ENCODE results near the gene C15orf39. TPM values are rescaled to one million over a fixed set of nuclear protein-coding genes. Genes with fewer than 3 reads are reported as not detected.

C15orf39 gene
- total RNA-seq (ENCODE audit: unreplicated experiment), result 132 TPM
- long read RNA-seq, full-length matches to known transcripts, result 9 of 24 reads
- long read RNA-seq, partial matches to known transcripts, result 14 of 24 reads
- long read RNA-seq, other reads (novel, unspliced or antisense), result 1 of 24 reads

DNA sequence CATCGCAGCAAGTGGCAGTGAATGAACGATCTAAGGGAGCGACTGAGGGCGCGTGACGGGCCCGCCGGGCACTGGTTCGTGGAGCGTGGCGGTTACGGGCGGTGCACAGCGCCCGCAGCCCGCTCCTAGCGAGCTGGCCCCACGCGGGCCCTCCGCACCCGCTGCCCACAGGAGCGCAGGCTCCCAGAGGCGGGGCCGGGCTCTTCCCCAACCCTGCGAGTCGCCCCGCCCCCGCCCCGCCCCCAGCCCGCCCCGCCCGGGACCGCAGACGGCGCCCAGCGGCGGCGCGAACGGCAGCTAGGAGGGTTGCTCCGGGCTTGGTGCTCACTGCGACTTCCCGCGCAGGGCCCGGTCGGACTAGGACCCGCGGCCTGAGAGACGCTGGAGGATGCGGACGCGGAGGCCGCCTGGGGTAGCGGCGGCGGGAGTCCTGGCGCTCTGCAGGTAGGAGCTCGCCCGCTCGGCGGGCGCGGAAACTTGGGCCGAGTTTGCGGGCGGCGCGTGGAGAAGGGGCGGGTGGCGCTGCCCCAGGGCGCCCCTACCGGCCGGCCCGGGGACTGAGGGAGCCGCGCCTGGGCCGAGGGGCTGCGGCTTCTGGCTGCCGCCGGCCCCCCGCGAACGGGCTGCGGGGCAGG, at the start of gene C15orf39:
C15orf39 (plus strand) TSS at position 267 of the 635 bp plus-strand sequence. CDS start 4,167 bp downstream, outside the sequence.
- TF ChIP-seq, protein P1, sequence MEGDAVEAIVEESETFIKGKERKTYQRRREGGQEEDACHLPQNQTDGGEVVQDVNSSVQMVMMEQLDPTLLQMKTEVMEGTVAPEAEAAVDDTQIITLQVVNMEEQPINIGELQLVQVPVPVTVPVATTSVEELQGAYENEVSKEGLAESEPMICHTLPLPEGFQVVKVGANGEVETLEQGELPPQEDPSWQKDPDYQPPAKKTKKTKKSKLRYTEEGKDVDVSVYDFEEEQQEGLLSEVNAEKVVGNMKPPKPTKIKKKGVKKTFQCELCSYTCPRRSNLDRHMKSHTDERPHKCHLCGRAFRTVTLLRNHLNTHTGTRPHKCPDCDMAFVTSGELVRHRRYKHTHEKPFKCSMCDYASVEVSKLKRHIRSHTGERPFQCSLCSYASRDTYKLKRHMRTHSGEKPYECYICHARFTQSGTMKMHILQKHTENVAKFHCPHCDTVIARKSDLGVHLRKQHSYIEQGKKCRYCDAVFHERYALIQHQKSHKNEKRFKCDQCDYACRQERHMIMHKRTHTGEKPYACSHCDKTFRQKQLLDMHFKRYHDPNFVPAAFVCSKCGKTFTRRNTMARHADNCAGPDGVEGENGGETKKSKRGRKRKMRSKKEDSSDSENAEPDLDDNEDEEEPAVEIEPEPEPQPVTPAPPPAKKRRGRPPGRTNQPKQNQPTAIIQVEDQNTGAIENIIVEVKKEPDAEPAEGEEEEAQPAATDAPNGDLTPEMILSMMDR (IDR thresholded peaks at IDR 0.05; ENCODE audit: unreplicated experiment), result peak; percentile 99
- DNase-seq (ENCODE audit: low spot score), result peak; percentile 81
- peaks cover 13% of the 10 kb centered on the region for H3K27me3 Mint-ChIP-seq (ENCODE audit: unreplicated experiment)
- peaks cover 33% of the 10 kb centered on the region for H3K4me1 Mint-ChIP-seq (ENCODE audit: unreplicated experiment)
- peak within 1 kb of the TSS; percentile 97 for H3K4me3 Mint-ChIP-seq (ENCODE audit: unreplicated experiment)
- H3K27ac Mint-ChIP-seq (ENCODE audit: unreplicated experiment), result peak within 1 kb of the TSS; percentile 82
- no peaks in the 10 kb centered on the region for H3K9me3 Mint-ChIP-seq (ENCODE audit: unreplicated experiment)
- no peaks in the 10 kb centered on the region for H3K36me3 Mint-ChIP-seq (ENCODE audit: low read depth, unreplicated experiment)

DNA sequence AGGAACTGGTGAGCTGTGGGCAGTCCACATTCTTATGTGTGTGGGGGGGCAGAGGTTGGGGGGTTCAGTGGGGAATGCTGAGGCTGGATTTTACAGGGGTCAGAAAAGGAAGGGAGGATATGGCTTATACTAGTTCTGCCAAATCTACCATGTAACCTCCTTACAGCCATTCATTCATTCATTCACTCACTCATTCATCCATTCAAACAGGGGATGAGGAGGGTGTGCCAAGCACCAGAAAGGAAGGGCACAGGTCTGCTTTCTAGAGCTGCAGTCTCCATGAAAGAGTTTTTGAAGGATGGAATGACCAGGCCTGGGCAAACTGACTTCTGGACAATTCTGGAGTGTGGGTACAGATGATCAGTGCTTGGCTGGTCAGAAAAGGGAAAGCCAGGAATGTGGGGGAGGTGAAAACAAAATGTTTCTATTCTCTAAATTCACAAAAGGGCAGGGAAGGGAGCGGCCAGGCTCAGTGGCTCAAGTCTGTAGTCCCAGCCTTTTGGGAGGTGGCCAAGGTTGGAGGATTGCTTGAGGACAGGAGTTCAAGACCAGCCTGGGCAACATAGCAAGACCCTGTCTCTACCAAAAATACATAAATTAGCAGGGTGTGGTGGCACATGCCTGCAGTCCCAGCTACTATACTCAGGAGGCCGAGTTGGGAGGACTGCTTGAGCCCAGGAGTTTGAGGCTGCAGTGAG, 49.2 kb upstream of the C15orf39 start:
- no peak for DNase-seq (ENCODE audit: low spot score)
- peaks cover 6% of the 10 kb centered on the region for H3K36me3 Mint-ChIP-seq (ENCODE audit: low read depth, unreplicated experiment)
- H3K9me3 Mint-ChIP-seq (ENCODE audit: unreplicated experiment), result no peaks in the 10 kb centered on the region
- H3K27ac Mint-ChIP-seq (ENCODE audit: unreplicated experiment), result peak overlapping the region; percentile 11
- no peak overlapping the region for H3K4me3 Mint-ChIP-seq (ENCODE audit: unreplicated experiment)
- H3K4me1 Mint-ChIP-seq (ENCODE audit: unreplicated experiment), result peaks cover 4% of the 10 kb centered on the region
- TF ChIP-seq, protein P1 (IDR thresholded peaks at IDR 0.05; ENCODE audit: unreplicated experiment), result no peak
- no peaks in the 10 kb centered on the region for H3K27me3 Mint-ChIP-seq (ENCODE audit: unreplicated experiment)

DNA sequence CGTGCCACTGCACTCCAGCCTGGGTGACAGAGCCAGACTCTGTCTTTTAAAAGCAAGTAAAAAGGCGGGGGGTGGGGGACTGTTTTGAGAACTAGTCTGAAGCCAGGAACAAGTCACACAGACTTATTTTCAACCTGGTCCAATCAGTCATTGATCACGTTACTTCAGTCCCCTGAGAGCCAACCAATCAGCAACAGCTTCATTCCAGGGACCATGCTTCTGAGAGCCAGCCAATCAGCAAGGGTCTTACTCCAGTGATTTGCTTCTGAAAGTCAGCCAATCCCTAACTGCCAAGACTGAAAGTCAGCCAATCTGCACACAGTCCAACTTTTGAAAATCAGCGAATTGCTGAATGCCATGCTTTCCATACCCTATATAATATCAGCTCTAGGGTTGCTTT, 48.6 kb upstream of the C15orf39 start:
- DNase-seq (ENCODE audit: low spot score), result no peak
- peaks cover 4% of the 10 kb centered on the region for H3K4me1 Mint-ChIP-seq (ENCODE audit: unreplicated experiment)
- no peak overlapping the region for H3K4me3 Mint-ChIP-seq (ENCODE audit: unreplicated experiment)
- TF ChIP-seq, protein P1 (IDR thresholded peaks at IDR 0.05; ENCODE audit: unreplicated experiment), result no peak
- H3K27me3 Mint-ChIP-seq (ENCODE audit: unreplicated experiment), result no peaks in the 10 kb centered on the region
- H3K27ac Mint-ChIP-seq (ENCODE audit: unreplicated experiment), result no peak overlapping the region
- H3K9me3 Mint-ChIP-seq (ENCODE audit: unreplicated experiment), result no peaks in the 10 kb centered on the region
- peaks cover 6% of the 10 kb centered on the region for H3K36me3 Mint-ChIP-seq (ENCODE audit: low read depth, unreplicated experiment)

DNA sequence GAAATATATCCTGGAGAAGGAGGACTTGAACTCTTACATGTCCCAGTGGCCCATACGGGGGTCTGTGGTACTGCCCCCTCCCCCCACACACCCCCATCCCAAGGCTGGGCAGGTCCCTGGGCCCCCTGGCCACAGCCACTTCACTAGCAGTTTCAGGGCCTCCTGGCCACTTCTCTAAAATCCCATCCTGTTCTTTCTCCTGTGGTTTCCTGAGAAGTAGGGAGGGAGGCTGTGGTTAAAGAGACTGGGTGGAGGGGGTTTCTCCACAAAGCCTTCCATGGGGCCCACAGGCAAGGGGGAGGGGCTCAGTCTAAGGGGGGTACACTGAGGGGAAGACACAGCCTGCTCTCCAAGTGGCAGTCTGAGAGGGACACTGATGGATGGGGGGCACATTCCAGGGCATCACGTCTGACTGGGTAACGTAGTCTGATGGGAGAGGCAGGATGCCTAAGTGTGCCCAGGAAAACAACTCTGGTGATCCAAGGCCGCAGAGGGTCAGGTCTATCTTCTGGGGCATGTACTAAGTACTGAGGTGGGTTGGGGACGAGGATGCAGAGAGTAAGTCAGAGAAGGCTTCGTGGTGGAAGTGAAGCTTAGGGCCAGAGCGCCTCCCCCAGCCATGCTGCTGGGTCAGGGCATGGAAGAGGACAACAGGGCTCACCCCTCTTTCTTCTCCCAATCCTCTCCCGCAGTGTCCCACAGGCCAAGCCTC, 48.0 kb upstream of the C15orf39 start:
- no peak overlapping the region for H3K27ac Mint-ChIP-seq (ENCODE audit: unreplicated experiment)
- no peaks in the 10 kb centered on the region for H3K9me3 Mint-ChIP-seq (ENCODE audit: unreplicated experiment)
- no peaks in the 10 kb centered on the region for H3K27me3 Mint-ChIP-seq (ENCODE audit: unreplicated experiment)
- peaks cover 4% of the 10 kb centered on the region for H3K4me1 Mint-ChIP-seq (ENCODE audit: unreplicated experiment)
- DNase-seq (ENCODE audit: low spot score), result no peak
- no peak overlapping the region for H3K4me3 Mint-ChIP-seq (ENCODE audit: unreplicated experiment)
- TF ChIP-seq, protein P1 (IDR thresholded peaks at IDR 0.05; ENCODE audit: unreplicated experiment), result no peak
- peaks cover 6% of the 10 kb centered on the region for H3K36me3 Mint-ChIP-seq (ENCODE audit: low read depth, unreplicated experiment)
